Stimulated activated CD8-positive, alpha-beta memory T cell treated with anti-CD3 and anti-CD28 coated beads, Interleukin-4, amount 100 ng/mL, for 24 hours (primary cell): ENCODE results near the gene CPSF2.
"Not testable (repeated sequence)": the region's sequence is repeated elsewhere in the genome, so short reads cannot be mapped to it uniquely, and the experiment has no call there.

Experiments
- DNase-seq: peaks from one replicate; pipeline ENCODE4 v3.0.0-alpha.2; 2020; ENCODE audit warnings: low read depth

Gene CPSF2

DNA sequence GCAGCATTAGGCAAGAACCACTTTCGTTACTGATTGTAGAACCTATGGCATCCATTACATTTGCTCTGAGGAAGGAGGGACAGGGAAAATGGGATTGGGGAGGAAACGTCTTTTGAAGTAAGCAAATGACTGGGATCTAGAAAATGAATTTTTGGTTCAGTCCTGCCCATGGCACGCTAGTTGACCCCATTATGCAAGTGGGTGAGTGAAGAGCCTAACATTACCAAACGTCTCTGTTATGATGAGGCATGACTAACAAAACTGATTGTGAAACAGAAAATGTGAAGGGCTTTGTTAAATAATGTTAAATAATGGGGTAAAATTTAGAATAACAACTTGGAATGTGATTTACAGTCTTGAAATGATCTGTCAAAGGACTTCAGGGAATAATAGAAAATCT is 38.9 kb downstream of the CPSF2 start:
- DNase-seq: no peak

DNA sequence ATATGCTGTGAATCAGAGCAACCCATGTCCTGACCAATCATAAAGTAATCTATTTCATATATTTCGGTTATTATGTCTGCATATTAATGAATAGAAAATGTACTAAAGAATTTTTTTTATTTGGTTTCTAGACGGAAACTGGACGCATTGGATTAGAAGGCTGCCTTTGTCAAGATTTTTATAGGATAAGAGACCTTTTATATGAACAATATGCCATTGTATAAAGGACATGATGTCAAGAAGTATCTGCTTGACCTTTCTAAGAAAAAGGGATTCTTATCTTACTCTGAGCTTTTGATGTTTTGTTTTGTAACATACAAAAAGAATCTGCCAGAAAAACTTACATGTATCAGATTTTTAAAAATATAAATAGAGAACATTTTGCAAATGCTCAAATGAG is 39.8 kb downstream of the CPSF2 start:
- DNase-seq: no peak

GRCh38 chr14:92164958-92165357 is 43.2 kb downstream of the CPSF2 start:
- no peak for DNase-seq

DNA sequence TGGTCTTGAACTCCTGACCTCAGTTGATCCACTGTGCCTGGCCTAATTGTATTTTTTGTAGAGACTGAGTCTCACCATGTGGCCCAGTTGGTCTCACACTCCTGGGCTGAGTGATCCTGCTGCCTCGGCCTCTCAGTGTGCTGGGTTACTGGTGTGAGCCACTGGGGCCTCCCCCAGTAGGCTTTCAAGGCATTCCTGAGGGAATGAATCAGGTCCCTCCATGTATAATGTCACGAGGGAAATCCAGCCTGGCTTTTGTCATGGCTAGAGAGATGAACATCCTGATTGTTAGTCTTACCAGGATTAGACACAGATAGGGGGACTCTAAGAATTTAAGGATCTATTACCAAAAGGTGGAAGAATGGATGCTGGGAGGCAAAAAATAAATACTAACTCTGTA is 51.9 kb downstream of the CPSF2 start:
- DNase-seq: no peak

DNA sequence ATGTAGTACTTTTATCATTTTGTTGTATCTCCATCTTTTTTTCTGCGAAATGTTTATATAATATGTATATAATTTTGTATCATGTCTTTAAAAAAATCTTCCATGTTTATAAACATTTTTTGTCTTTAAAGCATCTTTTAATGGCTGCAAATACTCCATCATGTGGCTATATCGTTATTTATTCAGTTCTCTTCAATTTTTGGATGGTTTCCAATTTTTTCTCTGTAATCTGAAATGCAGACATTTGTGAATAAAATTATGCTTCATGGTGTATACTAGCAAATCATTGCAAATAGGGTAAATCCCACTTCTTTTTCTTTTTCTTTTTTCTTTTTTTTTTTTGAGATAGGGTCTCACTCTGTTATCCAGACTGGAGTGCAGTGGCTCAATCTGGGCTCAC is 54.0 kb downstream of the CPSF2 start:
- no peak for DNase-seq

DNA sequence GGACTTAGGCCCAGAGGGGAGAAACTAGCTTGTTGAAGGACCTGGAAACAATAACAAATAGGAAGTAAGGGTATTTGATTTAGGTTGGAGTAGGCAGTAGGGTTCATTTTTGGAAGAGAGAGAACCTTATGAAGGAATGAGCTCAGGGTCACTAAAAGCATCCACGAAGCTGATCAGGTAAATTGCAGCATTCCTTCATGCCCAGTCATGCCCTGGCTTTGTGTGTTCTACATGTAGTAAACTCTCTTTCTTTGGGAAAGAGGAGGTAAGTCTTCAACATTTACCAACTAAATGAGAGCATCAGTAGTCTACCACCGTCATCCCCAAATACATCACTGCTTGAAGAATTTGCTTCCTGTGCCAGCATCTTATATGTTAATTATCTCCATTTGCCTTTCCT is 54.7 kb downstream of the CPSF2 start:
- DNase-seq: no peak

GRCh38 chr14:92179178-92179577 is 57.4 kb downstream of the CPSF2 start:
- not testable (repeated sequence) for DNase-seq

DNA sequence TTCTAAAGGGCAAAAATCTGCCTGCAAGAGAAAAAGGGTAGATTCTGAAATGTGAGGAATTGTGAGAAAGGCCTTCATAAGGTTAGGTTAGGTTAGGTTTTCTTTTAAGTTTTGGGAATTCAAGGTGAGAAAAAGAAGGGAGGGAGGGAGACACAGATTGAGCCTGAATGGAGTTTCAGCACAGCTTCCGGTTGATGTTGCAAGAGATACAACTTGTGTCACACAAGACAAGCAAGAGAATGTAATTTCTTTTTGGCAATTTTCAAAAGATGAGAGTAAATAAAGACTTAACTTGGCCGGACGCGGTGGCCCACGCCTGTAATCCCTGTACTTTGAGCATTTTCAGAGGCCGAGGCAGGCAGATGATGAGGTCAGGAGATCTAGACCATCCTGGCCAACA is 63.8 kb downstream of the CPSF2 start:
- no peak for DNase-seq

- not testable (repeated sequence) for DNase-seq
Measured at GRCh38 chr14:92187616-92188015, 65.8 kb downstream of the CPSF2 start.

GRCh38 chr14:92190768-92191167 is 69.0 kb downstream of the CPSF2 start:
- DNase-seq: no peak

GRCh38 chr14:92198804-92199203 is 77.0 kb downstream of the CPSF2 start:
- no peak for DNase-seq

- no peak for DNase-seq
Measured at GRCh38 chr14:92199763-92200162, 78.0 kb downstream of the CPSF2 start.

DNA sequence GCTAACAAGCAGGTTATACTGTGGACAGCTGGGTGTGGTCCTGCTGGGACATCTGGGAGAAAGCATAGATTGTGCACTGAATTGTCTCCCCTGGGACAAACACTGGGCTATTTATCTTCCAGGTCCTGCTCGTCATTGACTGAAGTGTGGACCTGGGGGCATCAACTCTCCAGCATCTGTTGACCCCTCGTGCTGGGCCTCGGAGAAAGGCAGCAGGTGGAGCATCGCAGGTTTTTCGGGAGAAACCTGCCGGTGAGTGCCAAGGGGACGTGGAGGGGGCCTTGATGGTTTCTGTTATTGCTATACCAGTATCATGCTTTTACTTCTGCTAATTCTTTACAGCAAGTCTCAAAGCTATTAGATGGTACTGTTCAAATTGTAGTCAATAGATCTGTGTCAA is 81.3 kb downstream of the CPSF2 start:
- no peak for DNase-seq

- no peak for DNase-seq
Measured at GRCh38 chr14:92204792-92205191, 83.0 kb downstream of the CPSF2 start.

- no peak for DNase-seq
Measured at GRCh38 chr14:92207012-92207927, 85.5 kb downstream of the CPSF2 start.

- no peak for DNase-seq
Measured at GRCh38 chr14:92207928-92208265, 86.1 kb downstream of the CPSF2 start.

DNA sequence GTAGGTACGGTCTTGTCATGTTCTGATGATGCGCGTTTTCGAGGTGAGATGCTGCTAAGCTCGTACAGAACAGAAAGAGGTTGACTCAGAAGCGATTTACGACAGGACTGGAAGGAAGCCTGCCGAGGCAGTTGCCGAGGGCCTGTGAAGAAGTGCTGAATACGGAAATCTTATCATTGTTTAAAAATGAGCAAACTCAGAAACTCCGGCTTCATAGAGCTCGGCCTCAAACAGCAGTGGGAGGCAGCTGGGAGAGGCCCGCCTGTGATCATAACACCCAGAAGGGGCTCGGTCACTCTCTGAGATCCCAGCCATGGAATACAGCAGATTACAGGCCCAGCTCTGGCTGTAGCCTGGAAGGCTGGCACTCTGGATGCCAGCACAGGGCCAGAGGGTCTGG is 87.4 kb downstream of the CPSF2 start:
- no peak for DNase-seq

GRCh38 chr14:92213125-92213524 is 91.4 kb downstream of the CPSF2 start:
- not testable (repeated sequence) for DNase-seq

GRCh38 chr14:92215579-92215978 is 93.8 kb downstream of the CPSF2 start:
- DNase-seq: no peak

- DNase-seq: no peak
Measured at GRCh38 chr14:92217936-92218335, 96.2 kb downstream of the CPSF2 start.
